Kidney epithelial cell (primary cell): ENCODE results near the gene CALN1. TPM values are rescaled to one million over a fixed set of nuclear protein-coding genes. Genes with fewer than 3 reads are reported as not detected.

Source experiments
- DNase-seq: peaks from one replicate; pipeline ENCODE4 v3.0.0-alpha.2; 2010; ENCODE audit warnings: low read depth
- H3K27me3 ChIP-seq: 2 replicates; pipeline ENCODE4 v1.6.0; 2011; ENCODE audit warnings: low read length; ENCODE audit not compliant: control insufficient read depth, insufficient read depth
- H3K36me3 ChIP-seq: 2 replicates; pipeline ENCODE4 v1.5.1; 2011; ENCODE audit warnings: low read length; ENCODE audit not compliant: control insufficient read depth, insufficient read depth
- H3K4me3 ChIP-seq: 2 replicates; pipeline ENCODE4 v1.5.1; 2011; ENCODE audit warnings: low read depth, mild to moderate bottlenecking, control low read depth, low read length
- total RNA-seq: library from RNA; depleted of rRNA; stranded (reverse); fragments of >200 nt; gene quantifications from 2 replicates; pipeline ENCODE4 v1.2.3, GENCODE V29; 2015
- TF ChIP-seq, protein P1 (sequence below): IDR thresholded peaks from 2 replicates; pipeline ENCODE4 v1.5.1; 2011; ENCODE audit warnings: mild to moderate bottlenecking, moderate library complexity, low read length, control low read depth, inconsistent platforms; ENCODE audit not compliant: insufficient read depth, poor library complexity, severe bottlenecking

Gene CALN1
- total RNA-seq, 1 donor from 2014 or later: not detected

DNA sequence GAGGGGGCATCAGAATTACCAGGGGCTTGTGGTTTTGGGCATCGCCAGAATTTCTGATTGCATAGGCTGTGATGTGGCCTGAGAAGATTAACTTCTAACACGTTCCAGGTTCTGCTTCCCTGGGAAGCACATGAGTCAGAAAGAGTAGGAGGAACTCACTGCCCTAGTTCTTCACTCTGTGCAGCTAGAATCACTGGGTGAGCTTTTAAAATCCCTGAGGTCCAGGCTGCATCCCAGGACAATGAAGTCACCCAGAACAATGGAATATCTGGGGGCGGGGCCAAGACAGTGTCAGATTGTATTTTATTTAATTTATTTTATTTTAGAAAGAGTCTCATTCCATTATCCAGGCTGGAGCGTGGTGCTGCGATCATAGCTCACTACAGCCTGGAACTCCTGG, 636.5 kb downstream of the CALN1 start:
- Histone ChIP-seq H3K27me3 (no peaks in the 10 kb centered on the region), H3K4me3 (no peak overlapping the region), H3K36me3 (no peaks in the 10 kb centered on the region)
- DNase-seq: no peak
- TF ChIP-seq, protein P1, sequence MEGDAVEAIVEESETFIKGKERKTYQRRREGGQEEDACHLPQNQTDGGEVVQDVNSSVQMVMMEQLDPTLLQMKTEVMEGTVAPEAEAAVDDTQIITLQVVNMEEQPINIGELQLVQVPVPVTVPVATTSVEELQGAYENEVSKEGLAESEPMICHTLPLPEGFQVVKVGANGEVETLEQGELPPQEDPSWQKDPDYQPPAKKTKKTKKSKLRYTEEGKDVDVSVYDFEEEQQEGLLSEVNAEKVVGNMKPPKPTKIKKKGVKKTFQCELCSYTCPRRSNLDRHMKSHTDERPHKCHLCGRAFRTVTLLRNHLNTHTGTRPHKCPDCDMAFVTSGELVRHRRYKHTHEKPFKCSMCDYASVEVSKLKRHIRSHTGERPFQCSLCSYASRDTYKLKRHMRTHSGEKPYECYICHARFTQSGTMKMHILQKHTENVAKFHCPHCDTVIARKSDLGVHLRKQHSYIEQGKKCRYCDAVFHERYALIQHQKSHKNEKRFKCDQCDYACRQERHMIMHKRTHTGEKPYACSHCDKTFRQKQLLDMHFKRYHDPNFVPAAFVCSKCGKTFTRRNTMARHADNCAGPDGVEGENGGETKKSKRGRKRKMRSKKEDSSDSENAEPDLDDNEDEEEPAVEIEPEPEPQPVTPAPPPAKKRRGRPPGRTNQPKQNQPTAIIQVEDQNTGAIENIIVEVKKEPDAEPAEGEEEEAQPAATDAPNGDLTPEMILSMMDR: no peak

- no peaks in the 10 kb centered on the region for H3K36me3 ChIP-seq
- no peak overlapping the region for H3K4me3 ChIP-seq
- H3K27me3 ChIP-seq: no peaks in the 10 kb centered on the region
- TF ChIP-seq, protein P1: no peak
- DNase-seq: no peak
Observed at GRCh38 chr7:71772779-71773178, 639.4 kb downstream of the CALN1 start.

- no peak overlapping the region for H3K4me3 ChIP-seq
- H3K27me3 ChIP-seq: no peaks in the 10 kb centered on the region
- H3K36me3 ChIP-seq: no peaks in the 10 kb centered on the region
- DNase-seq: no peak
- TF ChIP-seq, protein P1: no peak
Observed at GRCh38 chr7:71770269-71770907, 641.8 kb downstream of the CALN1 start.

DNA sequence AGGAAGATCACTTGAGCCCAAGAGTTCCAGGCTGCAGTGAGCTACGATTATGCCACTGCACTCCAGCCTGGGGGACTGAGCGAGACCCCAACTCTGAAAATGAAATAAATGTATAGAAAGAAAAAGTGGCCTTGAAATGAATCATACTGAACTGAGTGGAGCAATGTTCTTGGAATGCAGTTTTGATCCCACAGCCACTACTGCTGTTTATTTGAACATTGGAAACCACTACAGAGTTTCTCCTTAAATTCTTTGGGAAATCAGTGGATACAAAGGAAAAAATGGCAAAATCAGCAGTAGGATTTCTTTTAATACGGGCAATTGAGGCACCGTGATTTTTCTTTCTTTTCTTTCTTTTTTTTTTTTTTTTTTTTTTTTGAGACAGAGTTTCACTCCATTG, 642.8 kb downstream of the CALN1 start:
- TF ChIP-seq, protein P1: no peak
- no peak for DNase-seq
- H3K36me3 ChIP-seq: no peaks in the 10 kb centered on the region
- H3K27me3 ChIP-seq: no peaks in the 10 kb centered on the region
- no peak overlapping the region for H3K4me3 ChIP-seq

- Histone ChIP-seq H3K4me3 (no peak overlapping the region), H3K27me3 (no peaks in the 10 kb centered on the region), H3K36me3 (no peaks in the 10 kb centered on the region)
- no peak for DNase-seq
- TF ChIP-seq, protein P1: no peak
Observed at GRCh38 chr7:71768450-71768849, 643.7 kb downstream of the CALN1 start.

DNA sequence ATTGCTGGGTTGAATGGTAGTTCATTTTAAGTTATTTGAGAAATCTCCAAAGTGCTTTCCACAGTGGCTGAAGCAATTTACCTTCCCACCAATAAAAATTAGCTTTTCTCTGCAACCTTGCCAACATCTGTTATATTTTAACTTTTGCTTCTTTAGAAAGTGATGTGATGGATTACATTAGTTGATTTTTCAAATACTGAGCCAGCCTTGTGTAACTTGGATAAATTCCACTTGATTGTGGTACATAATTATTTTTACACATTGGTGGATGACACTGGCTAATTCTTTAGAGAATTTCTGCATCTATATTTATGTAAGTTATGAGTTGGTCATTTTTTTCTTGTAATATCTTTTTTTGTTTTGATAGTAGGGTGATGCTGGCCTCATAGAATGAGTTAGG, 646.1 kb downstream of the CALN1 start:
- no peak overlapping the region for H3K4me3 ChIP-seq
- no peaks in the 10 kb centered on the region for H3K27me3 ChIP-seq
- DNase-seq: no peak
- TF ChIP-seq, protein P1: no peak
- H3K36me3 ChIP-seq: no peaks in the 10 kb centered on the region
